ENCODE measurements around the gene SND1. TPM values are rescaled to one million over a fixed set of nuclear protein-coding genes. Genes with fewer than 3 reads are reported as not detected.

SND1 gene
- total RNA-seq, 1 donor from 2014 or later: 88.5 TPM

DNA sequence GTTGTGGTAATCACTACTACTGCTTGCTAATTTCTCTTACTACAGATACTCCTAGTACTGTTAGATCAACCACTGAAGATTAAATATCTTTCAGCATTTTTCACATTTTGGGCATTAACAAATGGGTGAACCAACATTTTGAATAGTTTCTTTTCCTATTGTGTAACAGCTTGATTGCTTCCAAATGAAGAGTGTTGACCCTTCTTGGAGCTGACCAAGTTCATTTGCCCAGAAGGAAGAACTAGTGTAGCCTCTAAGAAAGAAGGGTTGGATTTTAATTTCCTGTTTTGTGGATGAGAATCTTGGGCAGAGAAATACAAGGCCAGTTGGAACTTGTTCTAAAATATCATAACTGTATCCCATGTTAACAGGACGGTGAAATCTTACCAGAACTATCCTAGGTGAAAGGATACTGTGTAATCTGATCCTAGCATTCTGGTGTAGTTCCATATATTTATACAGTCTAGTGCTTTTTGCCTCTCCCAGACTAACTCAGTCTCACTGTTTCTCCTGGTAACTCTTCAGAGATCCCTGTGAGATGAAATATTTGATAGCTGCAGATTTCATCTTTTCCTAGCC lies 37.3 kb downstream of the SND1 start:
- no peak for DNase-seq

DNA sequence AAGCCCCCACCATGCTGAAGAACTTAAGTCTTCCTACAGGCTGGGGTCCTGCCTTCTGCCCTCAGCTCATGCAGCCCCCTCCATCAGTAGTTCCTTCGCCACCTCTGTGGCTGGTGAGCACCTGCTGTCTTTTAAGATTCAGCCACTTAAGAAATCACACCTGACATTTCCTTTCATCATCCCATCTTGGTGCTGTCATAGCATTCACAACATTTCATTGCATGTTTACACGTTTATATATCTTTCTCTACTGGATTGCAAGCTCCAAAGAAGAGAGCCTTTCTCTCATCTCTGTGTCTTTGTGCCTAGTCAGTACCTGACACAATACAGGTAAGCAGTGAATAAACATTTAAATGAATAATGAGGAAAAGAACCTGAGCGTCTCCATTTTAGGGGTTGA lies 38.3 kb downstream of the SND1 start:
- no peak for DNase-seq

DNA sequence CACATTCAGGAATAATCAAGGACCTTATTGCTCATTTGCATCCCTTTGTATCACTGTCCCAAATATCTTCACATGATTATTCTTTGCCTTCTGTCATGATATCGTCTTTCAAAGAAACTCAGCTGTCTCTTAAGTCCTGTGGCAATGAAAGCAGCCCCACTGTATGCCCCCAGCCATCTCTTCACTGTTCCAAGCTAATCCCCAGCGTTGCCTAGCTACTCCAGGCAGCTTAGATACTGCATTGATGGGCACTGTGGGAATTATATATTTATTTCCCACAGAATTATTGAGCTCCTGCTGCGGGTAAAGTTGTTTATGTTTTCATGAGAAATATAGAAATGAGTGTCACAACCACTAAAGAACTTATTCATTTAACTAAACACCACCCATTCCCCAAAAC lies 38.8 kb downstream of the SND1 start:
- no peak for DNase-seq

DNA sequence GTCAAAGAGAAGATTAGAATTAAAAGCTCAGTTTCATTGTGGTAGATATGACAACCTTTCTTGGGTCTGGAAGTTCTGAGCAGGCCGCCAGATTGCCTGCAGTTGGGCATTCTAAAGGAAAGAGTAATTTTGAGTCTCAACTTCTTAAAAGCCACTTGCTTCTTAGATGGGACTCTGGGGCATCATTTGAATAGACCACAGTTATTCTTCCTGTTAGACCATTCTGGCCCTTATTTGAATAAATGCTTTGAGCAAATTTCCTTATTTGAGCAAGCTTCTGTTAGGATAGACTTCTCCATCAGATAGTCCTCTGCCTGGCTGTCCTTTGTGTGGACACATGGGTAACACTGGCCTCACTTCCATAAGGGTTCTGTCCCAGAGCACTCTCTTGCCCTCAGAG lies 40.2 kb downstream of the SND1 start:
- no peak for DNase-seq

DNA sequence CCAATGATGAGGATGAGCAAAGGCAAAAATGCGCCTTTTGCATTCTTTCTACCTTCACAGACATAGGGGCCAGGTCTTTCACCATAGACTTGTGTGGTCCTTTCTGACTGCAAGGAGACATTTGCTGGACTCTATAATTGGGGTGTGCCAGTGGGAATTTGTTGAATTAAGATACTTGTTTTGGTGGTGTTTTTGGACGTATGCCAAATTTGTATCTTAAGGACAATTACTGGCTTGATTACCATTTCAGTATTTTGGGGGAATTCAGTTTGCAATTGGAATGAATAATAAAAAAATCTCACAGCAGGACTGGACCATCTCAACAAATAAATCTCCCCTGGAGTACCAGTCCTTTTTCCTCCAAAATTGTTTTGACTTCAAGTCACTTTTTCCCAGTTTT lies 47.9 kb downstream of the SND1 start:
- no peak for DNase-seq

DNA sequence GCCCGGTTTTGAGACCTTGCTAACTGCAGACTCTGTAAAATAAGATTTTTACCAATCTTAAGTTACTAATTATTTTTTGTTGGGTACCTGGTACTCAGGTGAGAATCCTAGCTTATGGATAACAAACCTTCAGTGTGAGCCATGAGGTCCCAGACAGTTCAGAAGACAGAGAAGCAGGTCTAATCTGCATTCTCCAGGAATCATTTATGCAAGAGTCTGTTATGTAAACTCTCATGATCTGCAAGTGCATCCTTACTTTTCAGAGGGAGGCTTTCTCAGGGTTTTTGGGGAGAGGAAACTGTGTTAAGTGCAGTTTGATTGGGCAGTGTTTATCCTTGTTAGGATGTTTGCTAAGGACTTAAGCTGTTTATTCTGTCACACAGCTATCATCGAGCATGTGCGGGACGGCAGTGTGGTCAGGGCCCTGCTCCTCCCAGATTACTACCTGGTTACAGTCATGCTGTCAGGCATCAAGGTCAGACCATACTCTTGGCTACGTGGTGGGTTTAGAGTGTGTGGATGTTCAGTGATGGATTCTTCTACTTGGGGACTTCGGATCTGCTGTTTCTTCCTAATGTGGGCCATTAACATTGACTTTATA lies 50.2 kb downstream of the SND1 start:
- no peak for DNase-seq

DNA sequence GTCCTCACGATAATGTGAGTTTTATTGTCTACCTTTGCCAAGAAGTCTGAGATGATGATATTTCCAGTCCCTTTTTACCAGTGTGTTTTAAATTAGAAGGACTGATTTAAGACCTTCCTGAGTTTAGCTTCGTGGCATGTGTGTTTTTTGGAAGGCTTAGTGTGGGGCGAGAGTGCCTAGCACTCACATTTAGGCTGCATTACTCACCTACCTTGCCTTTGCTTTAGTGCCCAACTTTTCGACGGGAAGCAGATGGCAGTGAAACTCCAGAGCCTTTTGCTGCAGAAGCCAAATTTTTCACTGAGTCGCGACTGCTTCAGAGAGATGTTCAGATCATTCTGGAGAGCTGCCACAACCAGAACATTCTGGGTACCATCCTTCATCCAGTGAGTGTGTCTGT lies 50.9 kb downstream of the SND1 start:
- no peak for DNase-seq

DNA sequence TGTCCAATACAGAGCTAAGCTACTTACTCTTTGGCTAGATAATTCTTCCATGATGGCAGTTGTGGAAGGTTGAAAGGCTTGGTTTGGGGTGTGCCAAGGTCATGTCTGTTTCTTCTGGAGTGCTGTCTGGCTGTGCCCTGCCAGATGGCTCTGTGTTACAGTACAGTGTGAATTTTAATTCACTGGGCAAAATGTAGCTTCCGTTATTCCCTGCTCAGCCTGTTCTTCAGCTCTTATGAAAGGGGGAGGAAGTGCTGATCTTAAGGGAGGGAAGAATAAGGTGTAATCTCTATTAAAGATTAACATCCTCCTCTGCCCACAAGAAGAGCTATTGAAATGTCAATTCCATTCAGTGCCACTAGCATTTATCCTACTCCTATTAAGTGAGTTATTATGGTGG lies 52.2 kb downstream of the SND1 start:
- no peak for DNase-seq

DNA sequence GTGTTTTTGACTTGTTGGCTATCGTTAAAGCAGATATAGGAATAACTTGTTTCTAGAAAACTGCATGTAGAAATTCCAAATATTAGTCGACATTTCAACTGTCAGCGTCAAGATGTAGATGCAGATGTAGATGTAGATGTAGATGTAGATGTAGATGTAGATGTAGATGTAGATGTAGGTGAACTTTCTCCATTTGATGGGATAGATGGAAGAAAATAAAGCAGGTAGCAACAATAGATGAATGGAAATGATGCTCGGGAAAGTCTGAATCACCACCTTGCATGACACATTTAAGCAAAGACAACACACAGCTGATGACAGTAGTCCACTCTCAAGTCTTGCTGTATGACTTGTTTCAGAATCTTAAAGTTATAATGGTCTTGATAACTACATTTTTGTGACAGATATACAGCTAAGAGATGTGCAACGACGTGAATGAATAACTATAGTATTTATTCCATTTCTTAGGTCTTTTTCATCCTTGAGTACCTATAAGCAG lies 53.5 kb downstream of the SND1 start:
- DNase-seq: no peak

DNA sequence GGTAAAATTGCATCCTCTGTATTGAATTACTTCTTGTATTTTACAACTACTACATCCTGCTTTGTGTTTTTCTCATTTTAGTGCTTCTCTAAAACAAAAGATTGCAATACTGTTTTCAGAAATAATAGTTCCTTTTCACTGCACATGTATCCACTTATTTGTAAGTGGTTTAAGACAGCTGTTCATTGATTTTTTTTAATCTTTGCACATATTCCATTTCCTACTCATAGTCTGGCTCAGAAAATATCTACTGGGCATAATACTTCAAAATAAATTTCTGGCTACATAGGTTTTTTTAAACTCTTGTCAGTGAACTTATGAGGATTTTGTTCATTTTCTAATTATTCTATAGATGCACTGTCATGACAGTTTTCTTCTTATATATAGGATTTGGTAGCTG lies 54.8 kb downstream of the SND1 start:
- DNase-seq: no peak

DNA sequence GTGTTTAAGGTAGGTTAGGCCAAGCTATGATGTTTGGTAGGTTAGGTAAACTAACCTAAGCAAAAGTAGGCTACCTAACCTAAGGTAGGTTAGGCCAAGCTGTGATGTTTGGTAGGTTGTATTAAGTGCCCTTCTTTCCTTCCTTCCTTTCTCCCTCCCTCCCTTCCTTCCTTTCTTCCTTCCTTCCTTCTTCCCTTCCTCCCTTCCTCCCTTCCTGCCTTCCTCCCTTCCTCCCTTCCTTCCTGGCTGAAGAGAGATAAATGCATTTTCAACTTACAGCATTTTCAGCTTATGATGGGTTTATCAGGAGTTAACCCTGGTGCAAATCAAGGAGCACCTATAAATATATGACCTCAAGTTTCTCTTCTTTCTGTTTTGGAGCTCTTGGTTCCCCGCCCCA lies 56.2 kb downstream of the SND1 start:
- DNase-seq: no peak

DNA sequence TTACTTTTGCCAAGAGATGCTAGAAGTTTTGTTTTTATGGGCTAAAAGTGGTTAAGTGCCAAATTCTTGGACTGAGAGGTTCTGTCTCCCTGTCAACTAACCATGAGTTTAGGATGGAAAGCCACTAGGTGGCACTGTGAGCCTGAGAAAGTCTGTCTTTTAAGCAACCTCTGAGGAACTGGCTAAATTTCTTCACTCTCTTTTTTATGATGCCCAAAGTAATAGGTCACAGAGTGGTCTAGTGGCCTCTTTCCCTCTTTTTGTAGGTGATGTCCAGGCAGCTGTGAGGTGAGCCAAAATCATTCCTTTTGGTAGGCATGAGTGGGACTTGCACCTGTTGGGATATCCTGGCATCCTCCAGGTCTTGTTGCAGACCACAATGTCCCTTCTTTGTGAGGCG lies 56.8 kb downstream of the SND1 start:
- peak; percentile 66 for DNase-seq

DNA sequence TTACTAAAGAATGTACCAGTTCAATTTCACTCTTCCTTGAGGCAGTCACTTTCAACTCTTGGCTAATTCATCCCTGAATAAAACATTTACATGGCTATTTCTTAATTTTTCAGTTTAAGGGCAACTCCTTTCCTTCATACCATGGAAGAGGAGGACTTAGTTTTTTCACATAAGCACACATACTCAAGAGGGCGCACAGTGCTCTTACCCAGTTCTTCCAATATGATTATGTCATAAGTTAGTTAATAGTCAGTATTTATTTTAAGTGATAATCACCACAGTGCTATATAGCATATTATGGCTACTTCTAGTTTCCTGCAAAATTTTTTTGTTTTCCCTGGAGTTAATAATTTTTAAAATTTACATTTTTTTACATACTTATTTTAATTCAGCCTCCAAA lies 58.6 kb downstream of the SND1 start:
- no peak for DNase-seq

DNA sequence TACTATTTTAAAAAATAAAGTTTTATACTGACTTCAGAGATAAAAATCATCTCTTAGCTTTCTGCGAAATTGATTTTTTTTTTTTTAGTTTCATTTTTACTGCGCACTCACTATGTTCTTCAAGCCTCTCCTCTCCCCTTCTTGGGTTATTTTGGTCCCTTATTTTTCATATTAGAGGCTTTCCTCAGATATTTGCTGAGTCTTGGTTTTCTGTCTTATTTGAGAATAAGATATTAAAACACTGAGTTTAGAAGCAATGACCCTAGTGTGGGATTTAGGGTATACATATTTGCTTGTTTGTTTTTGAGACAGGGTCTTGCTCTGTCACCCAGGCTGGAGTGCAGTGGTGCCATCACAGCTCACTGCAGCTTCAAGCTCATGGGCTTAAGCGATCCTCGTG lies 59.9 kb downstream of the SND1 start:
- no peak for DNase-seq

DNA sequence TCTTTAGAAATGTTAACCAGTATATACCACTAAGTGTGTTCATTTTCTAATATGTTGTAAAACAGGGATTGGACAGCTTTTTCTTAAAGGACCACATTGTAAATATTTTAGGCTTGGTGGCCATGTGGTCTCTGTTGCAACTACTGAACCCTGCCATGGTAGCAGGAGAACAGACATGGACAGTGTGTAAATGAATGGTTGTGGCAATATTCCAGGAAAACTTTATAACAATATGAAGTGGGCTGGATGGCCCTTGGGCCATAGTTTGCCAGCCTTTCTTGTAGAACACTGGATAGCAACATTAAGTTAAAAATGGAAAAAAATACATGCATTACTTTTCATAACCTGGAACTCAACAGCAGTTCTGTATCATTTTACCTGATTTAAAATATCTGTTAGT lies 61.0 kb downstream of the SND1 start:
- DNase-seq: no peak

DNA sequence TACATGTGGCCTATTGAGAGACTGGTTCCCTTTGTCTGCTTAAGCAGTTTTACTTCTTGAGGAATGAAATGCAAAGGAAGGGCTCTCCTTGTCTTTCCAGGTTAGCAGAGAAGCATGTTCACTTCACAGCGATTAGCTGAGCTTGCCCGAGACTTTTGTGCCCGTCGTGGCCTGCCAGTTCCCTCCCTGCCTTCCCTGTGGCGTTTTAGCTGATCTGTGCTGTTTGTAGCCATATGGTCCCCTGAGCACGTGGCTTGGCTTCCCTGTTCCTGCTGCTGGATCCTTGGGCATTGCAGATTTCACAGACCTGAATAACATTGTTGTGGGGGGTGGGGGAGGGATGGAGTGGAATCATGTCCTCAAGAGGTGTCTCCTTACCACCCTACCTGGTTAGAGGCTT lies 61.8 kb downstream of the SND1 start:
- DNase-seq: no peak

DNA sequence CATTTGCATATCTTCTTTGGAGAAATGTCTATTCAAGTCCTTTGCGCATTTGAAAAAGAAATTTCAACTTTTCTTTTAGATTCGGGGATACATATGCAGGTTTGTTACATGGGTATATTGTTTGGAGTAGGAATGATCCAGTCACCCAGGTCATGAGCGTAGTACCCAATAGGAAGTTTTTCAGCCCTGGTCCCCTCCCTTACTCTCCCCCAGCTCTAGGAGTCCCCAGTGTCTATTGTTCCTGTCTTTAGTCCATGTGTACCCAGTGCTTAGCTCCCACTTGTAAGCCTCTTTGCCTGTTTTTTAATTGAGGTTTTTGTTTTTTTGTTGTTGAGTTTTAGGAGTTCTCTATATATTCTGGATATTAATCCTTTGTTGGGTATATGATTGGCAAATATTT lies 63.3 kb downstream of the SND1 start:
- no peak for DNase-seq

DNA sequence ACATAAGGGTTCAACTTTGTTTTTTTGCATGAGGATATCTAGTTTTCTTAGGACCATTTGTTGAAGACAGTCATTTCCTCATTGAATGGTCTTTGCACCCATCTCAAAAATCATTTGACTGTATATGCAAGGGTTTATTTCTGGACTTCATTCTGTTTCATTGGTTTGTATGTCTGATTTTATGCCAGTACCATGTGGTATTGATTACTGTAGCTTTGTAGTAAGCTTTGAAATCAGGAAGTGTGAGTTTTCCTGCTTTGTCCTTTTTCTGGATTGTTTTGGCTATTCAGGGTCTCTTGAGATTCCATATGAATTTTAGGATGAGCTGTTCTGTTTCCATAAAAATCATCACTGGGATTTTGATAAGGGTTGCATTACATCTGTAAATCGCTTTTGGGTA lies 63.9 kb downstream of the SND1 start:
- peak; percentile 10 for DNase-seq

DNA sequence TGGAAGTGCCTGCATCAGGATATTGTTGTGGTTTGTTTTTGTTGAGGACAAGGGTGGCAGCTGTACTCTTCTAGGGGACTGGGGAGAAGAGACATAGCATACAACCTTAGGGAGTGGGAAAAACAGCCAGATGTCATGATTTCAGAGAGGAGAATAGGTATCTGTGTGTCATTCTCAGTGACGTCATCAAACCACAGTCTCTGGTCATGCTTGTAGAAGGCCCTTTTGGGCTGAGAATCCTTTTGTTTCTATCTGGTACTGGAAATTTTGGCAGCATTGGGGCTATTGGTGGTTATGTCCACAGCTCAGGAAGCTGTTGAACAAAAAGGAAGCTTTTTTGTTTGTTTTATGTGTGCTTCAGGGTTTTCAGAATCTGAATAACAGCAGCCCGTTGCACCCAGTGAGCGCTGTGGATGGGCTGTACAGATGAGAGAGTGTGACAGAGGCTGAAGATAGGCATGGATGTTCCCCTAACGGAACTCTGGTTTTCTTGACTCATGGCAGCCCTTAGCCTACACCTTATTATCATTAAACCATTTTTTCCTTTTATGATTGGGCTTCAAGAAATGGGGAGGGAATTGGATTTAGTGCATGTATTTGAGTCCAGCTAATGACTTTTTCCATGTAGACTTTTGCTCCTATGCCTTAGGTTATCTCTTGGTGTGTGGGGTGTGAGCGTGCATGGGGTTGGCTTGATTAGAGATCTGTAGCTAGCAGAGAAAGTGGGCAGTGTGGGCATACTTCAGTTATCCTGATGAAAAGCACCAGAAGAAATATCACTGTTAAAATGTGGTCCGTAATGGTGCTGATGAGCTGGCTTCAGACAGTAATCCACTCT lies 65.7 kb downstream of the SND1 start:
- DNase-seq: no peak

DNA sequence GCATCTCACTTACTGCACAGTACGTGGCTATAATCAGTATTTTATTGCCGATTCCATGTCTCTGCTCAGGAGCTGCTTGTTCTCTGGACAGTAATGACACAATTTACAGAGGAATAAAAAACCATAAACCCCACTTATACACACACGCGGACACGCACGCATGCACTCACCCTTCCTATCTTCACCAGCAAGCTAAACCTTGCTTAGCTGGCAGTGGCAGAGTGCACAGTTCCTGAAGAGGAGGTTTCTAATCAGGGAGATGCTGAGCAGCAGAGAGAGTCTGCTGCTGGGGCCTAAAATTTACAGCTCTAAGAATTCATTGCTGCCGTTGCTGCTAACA lies 66.3 kb downstream of the SND1 start:
- no peak for DNase-seq

DNA sequence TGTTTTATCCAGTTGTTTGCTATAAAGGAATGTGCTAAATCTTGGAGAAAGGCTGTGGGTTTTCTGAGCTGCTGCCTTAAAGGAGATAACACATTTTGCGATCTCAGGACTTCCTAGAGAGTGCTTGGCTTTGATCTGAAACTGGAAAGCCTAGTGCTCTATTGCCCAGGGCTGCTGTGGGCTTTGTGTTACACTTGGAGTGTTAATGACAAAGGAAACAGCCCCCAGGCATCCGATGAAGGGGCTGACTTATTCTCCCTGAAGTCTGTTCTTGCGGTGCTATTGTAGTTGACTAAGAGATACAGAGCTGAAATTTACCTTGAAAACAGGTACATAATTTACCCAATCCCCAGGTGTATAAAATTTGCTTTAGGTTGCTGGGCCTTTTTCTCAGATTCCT lies 74.5 kb downstream of the SND1 start:
- no peak for DNase-seq

DNA sequence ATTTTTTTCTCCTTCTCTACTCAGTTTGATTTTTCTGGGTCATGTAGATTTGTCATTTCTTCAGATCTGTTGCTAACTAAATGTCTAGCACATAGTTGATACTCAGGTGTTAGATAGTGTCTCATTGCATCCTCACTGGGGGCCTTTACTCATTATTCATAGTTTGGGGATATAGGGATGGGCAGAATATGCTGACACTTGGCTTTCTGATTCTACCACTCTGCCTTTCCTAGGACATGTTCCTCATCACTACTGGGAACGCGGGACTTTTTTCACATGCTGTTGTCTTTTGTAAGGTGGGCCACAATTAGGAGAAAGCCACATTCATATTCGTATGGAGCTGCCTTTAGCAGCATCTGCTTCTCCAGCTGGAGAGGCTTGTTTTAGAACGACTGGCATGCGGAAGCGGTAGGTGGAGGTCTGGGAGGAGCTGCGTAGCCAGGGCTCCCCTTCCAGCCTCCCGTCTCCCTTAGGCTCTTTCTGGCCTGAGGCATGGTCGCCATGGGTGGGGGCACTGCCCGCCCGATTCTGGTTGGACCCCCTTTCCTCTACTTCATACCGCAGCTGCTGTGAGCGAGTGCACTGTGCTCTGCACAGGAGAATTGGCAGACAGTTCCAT lies 78.8 kb downstream of the SND1 start:
- DNase-seq: no peak

DNA sequence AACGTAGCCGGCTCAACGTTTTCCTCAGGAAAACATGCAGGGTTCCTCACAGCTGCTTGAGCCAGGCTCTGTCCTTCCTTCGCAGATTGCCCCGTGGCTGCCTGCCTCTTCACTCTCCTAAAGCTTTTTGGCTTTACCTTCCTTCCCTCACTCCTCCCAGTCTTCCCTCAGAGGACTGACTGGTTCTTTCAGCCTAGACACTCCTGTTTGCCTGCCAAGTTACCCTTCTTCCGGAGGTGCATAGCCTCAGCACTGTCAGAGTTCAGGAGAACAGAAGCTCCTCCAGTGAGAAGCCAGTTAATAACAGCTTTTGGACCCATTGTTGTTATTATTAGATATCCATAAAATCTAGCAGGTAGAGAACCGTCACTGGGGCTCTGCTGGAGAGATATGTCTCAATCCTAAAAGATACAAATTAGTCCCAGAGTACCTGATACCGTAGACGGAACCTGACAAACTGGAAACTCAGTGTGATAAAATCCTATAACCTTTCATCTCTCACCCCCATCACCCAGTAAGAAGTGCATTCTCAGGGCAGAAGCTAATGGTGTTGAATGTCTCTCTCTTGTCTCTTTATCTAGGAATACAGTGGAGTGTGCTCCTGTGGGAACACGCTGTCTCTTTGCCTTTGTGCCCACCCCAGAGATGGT lies 79.6 kb downstream of the SND1 start:
- DNase-seq: no peak
